IMR-90 (cell line): ENCODE results near the gene TMUB1.

Experiments used
- BHLHE40 ChIP-seq: fragments of 150-350 bp; IDR thresholded peaks from 2 replicates; pipeline ENCODE4 v1.6.1; 2016; ENCODE audit warnings: mild to moderate bottlenecking, low read depth, low read length
- CEBPB ChIP-seq: IDR thresholded peaks from 2 replicates; pipeline ENCODE4 v1.6.1; 2012; ENCODE audit warnings: low read depth, low read length, improper control_type of control experiment
- MAFK ChIP-seq: IDR thresholded peaks from 2 replicates; pipeline ENCODE4 v1.6.1; 2012; ENCODE audit warnings: low read depth, low read length, improper control_type of control experiment
- NFE2L2 ChIP-seq: fragments of 150-350 bp; IDR thresholded peaks from 2 replicates; pipeline ENCODE4 v1.6.1; 2016; ENCODE audit warnings: low read depth, mild to moderate bottlenecking, low read length
- POLR2A ChIP-seq: IDR thresholded peaks from 2 replicates; pipeline ENCODE4 v1.6.1; 2012; ENCODE audit warnings: mild to moderate bottlenecking, low read depth, low read length
- RAD21 ChIP-seq: IDR thresholded peaks from 2 replicates; pipeline ENCODE4 v1.6.1; 2012; ENCODE audit warnings: low read length, improper control_type of control experiment
- RFX5 ChIP-seq: IDR thresholded peaks from 2 replicates; pipeline ENCODE4 v1.8.0; 2012; ENCODE audit warnings: low read depth, mild to moderate bottlenecking, low read length, moderate library complexity
- SMC3 ChIP-seq: fragments of 150-350 bp; IDR thresholded peaks from 2 replicates; pipeline ENCODE4 v1.6.1; 2016; ENCODE audit warnings: low read depth, mild to moderate bottlenecking, antibody characterized with exemption, low read length, moderate library complexity
- TF ChIP-seq, protein P1 (sequence below): conservative IDR thresholded peaks from 2 replicates; pipeline ENCODE4 v1.5.1; 2012; ENCODE audit warnings: mild to moderate bottlenecking, low read depth, low read length, improper control_type of control experiment
- TF ChIP-seq, protein P2 (sequence below): fragments of 150-350 bp; IDR thresholded peaks from 2 replicates; pipeline ENCODE4 v1.6.1; 2017; ENCODE audit warnings: mild to moderate bottlenecking, antibody characterized with exemption, low read length, low read depth

DNA sequence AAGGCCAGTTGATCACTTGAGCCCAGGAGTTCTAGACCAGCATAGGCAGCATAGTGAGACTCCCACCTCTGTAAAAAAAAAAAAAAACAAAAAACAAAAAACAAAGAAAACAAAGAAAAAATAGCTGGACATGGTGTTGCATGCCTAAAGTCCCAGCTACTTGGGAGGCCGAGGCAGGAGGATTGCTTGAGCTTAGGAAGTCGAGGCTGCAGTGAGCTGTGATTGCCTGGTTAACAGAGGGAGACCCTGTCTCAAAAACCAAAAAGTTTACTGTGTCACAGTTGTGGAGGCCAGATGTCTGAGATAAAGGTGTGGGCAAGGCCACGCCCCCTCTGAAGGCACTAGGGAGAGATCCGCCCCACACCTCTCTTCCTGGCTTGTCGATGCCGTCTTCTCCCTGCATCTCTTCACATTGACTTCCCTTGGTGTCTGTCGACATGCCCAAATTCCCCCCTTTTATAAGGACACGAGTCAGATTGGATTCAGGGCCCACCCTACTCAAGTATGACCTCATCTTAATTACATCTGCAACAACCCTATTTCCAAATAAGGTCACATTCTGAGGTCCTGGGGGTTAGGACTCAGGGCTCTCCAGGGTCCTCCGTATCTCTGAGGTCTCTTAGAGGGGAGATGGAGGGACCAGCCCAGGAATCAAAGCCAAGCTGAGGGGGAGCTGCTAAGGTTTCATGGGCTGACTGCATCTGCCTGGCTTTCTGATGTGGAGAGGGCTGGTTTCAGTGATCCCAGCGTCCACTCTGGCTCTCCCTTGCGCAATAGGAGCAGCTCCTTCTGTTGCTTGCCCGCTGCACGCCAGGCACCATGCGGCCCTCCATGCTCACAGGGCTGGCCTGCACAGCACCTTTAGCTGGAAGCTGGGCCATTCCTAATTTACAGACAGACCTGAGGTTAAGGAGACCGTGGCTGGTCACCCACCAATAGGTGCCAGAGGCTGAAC, 26.1 kb upstream of the TMUB1 start:
- TF ChIP-seq, protein P1, sequence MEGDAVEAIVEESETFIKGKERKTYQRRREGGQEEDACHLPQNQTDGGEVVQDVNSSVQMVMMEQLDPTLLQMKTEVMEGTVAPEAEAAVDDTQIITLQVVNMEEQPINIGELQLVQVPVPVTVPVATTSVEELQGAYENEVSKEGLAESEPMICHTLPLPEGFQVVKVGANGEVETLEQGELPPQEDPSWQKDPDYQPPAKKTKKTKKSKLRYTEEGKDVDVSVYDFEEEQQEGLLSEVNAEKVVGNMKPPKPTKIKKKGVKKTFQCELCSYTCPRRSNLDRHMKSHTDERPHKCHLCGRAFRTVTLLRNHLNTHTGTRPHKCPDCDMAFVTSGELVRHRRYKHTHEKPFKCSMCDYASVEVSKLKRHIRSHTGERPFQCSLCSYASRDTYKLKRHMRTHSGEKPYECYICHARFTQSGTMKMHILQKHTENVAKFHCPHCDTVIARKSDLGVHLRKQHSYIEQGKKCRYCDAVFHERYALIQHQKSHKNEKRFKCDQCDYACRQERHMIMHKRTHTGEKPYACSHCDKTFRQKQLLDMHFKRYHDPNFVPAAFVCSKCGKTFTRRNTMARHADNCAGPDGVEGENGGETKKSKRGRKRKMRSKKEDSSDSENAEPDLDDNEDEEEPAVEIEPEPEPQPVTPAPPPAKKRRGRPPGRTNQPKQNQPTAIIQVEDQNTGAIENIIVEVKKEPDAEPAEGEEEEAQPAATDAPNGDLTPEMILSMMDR: no peak
- TF ChIP-seq POLR2A (no peak), RFX5 (no peak), MAFK (no peak), BHLHE40 (no peak), SMC3 (no peak), CEBPB (peak; percentile 98), NFE2L2 (no peak), RAD21 (no peak)
- TF ChIP-seq, protein P2, sequence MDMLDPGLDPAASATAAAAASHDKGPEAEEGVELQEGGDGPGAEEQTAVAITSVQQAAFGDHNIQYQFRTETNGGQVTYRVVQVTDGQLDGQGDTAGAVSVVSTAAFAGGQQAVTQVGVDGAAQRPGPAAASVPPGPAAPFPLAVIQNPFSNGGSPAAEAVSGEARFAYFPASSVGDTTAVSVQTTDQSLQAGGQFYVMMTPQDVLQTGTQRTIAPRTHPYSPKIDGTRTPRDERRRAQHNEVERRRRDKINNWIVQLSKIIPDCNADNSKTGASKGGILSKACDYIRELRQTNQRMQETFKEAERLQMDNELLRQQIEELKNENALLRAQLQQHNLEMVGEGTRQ: no peak
